Measurements from ENCODE around the gene PLPPR3. TPM values are rescaled to one million over a fixed set of nuclear protein-coding genes. Genes with fewer than 3 reads are reported as not detected.

PLPPR3 gene
- total RNA-seq, result 0.56 TPM in 2 replicates

GRCh38 chr19:821825-822503, at the start of gene PLPPR3:
TSS of gene PLPPR3 (minus strand) at chr19:821955. CDS start at chr19:821559, 396 bp downstream.

GRCh38 chr19:858868-859843, 37.4 kb upstream of the PLPPR3 start, which contains the start of gene CFD:
TSS of gene CFD (plus strand) at chr19:859664. CDS start at chr19:859690, 26 bp downstream.

GRCh38 chr19:852136-853013, 30.6 kb upstream of the PLPPR3 start, which contains the start of gene ELANE:
TSS of gene ELANE (plus strand) at chr19:852303. CDS start at chr19:852329, 26 bp downstream.

GRCh38 chr19:840519-841206, 18.9 kb upstream of the PLPPR3 start, which contains the start of gene PRTN3:
TSS of gene PRTN3 (plus strand) at chr19:840999. CDS start at chr19:841009, 10 bp downstream.

GRCh38 chr19:827710-828321, 6.1 kb upstream of the PLPPR3 start, which contains the start of gene AZU1:
TSS of gene AZU1 (plus strand) at chr19:827837. CDS start at chr19:827847, 10 bp downstream.

GRCh38 chr19:796692-797527, 24.8 kb downstream of the PLPPR3 start, which contains the start of gene PTBP1:
TSS of gene PTBP1 (plus strand) at chr19:797452. CDS start at chr19:797498, 46 bp downstream.

Other genes with a start within 250 kb of the PLPPR3 start
- 634 and 675 TPM in 2 replicates for gene BSG, start 249.4 kb downstream of the PLPPR3 start, total RNA-seq
- 0.63 and 0.98 TPM in 2 replicates for gene HCN2, start 232.1 kb downstream of the PLPPR3 start, total RNA-seq
- 35.1 and 38.7 TPM in 2 replicates for gene POLRMT, start 188.4 kb downstream of the PLPPR3 start, total RNA-seq
- not detected in 2 replicates for gene FGF22, start 182.1 kb downstream of the PLPPR3 start, total RNA-seq
- 139 and 142 TPM in 2 replicates for gene RNF126, start 158.7 kb downstream of the PLPPR3 start, total RNA-seq
- 207 and 297 TPM in 2 replicates for gene FSTL3, start 145.6 kb downstream of the PLPPR3 start, total RNA-seq
- not detected in 2 replicates for gene PRSS57, start 126.5 kb downstream of the PLPPR3 start, total RNA-seq
- gene PALM, start 113.0 kb downstream of the PLPPR3 start, total RNA-seq, result 6.7 TPM in 2 replicates
- 73.5 and 106 TPM in 2 replicates for gene MISP, start 70.8 kb downstream of the PLPPR3 start, total RNA-seq
- 154 and 246 TPM in 2 replicates for gene PTBP1, start 24.5 kb downstream of the PLPPR3 start, total RNA-seq
- gene AZU1, start 5.9 kb upstream of the PLPPR3 start, total RNA-seq, result not detected in 2 replicates
- 0.49 TPM in 1 of 2 replicates, not detected in the other for gene PRTN3, start 19.0 kb upstream of the PLPPR3 start, total RNA-seq
- not detected in 2 replicates for gene ELANE, start 30.3 kb upstream of the PLPPR3 start, total RNA-seq
- 3.5 and 6.6 TPM in 2 replicates for gene CFD, start 37.7 kb upstream of the PLPPR3 start, total RNA-seq
- gene MED16, start 71.2 kb upstream of the PLPPR3 start, total RNA-seq, result 47.1 and 48.6 TPM in 2 replicates
- gene RNU6-9, start 71.5 kb upstream of the PLPPR3 start, total RNA-seq, result not detected in 2 replicates
- 57.1 and 58.6 TPM in 2 replicates for gene R3HDM4, start 91.3 kb upstream of the PLPPR3 start, total RNA-seq
- 0.14 TPM in 1 of 2 replicates, not detected in the other for gene KISS1R, start 95.4 kb upstream of the PLPPR3 start, total RNA-seq
- 5.3 and 13.5 TPM in 2 replicates for gene ARID3A, start 104.1 kb upstream of the PLPPR3 start, total RNA-seq
- gene WDR18, start 162.4 kb upstream of the PLPPR3 start, total RNA-seq, result 70.8 and 71.6 TPM in 2 replicates
- 4.4 and 6.3 TPM in 2 replicates for gene GRIN3B, start 178.5 kb upstream of the PLPPR3 start, total RNA-seq
- 150 and 164 TPM in 2 replicates for gene TMEM259, start 199.2 kb upstream of the PLPPR3 start, total RNA-seq
- gene RNU6-2, start 199.6 kb upstream of the PLPPR3 start, total RNA-seq, result not detected in 2 replicates
- 247 and 249 TPM in 2 replicates for gene CNN2, start 204.7 kb upstream of the PLPPR3 start, total RNA-seq
- gene ABCA7, start 218.2 kb upstream of the PLPPR3 start, total RNA-seq, result 14.7 and 21.7 TPM in 2 replicates
- gene ARHGAP45, start 245.2 kb upstream of the PLPPR3 start, total RNA-seq, result 9.0 and 12.5 TPM in 2 replicates

All from airway epithelial cell (primary cell).